ENCODE results near the gene GPC5. TPM values are rescaled to one million over a fixed set of nuclear protein-coding genes. Genes with fewer than 3 reads are reported as not detected.

GPC5 gene
- total RNA-seq, 1 donor from 2014 or later: 0.07 TPM

DNA sequence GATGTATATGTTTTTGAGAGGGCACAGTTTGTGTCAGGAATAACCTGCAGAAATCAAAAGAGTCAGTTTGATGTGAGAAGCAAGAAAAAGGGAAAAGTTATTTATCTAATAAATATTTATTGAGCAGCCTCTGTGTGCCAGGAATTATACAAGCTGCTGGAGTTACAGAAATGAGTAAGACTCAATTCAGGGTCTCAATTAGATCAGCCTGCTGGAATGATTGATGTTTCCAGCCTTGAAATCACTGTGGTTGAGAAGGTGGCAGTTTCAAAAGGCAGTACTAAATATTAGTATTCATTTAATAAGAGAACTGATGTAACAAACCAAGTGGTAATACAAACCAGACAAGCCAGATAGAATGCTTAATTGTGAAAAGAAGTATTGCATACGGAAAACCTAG is 1045.8 kb downstream of the GPC5 start:
- Histone ChIP-seq H3K4me3 (no peak overlapping the region), H3K79me2 (ENCODE audit: low read depth) (no peaks in the 10 kb centered on the region), H2AFZ (replicated peaks) (no peak overlapping the region), H3K9ac (no peak overlapping the region), H3K4me1 (no peaks in the 10 kb centered on the region), H3K9me3 (ENCODE audit: low read depth) (no peaks in the 10 kb centered on the region), H4K20me1 (ENCODE audit: low read depth) (no peaks in the 10 kb centered on the region), H3K4me2 (no peak overlapping the region), H3K36me3 (no peaks in the 10 kb centered on the region), H3F3A (ENCODE audit: low read depth) (no peaks in the 10 kb centered on the region), H3K27me3 (no peaks in the 10 kb centered on the region), H3K27ac (no peak overlapping the region)
- no peak for DNase-seq (ENCODE audit: low spot score)
- Mint-ChIP-seq H3K4me1 (peaks cover 2% of the 10 kb centered on the region), H3K9me3 (no peaks in the 10 kb centered on the region), H3K36me3 (no peaks in the 10 kb centered on the region), H3K27ac (no peak overlapping the region), H3K4me3 (no peak overlapping the region), H3K27me3 (ENCODE audit: insufficient read depth, low read depth) (peaks cover 3% of the 10 kb centered on the region)
- TF ChIP-seq, protein P1, sequence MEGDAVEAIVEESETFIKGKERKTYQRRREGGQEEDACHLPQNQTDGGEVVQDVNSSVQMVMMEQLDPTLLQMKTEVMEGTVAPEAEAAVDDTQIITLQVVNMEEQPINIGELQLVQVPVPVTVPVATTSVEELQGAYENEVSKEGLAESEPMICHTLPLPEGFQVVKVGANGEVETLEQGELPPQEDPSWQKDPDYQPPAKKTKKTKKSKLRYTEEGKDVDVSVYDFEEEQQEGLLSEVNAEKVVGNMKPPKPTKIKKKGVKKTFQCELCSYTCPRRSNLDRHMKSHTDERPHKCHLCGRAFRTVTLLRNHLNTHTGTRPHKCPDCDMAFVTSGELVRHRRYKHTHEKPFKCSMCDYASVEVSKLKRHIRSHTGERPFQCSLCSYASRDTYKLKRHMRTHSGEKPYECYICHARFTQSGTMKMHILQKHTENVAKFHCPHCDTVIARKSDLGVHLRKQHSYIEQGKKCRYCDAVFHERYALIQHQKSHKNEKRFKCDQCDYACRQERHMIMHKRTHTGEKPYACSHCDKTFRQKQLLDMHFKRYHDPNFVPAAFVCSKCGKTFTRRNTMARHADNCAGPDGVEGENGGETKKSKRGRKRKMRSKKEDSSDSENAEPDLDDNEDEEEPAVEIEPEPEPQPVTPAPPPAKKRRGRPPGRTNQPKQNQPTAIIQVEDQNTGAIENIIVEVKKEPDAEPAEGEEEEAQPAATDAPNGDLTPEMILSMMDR (IDR thresholded peaks at IDR 0.05): no peak
- TF ChIP-seq EZH2 (IDR thresholded peaks at IDR 0.05) (no peak), EZH2phosphoT487 (IDR thresholded peaks at IDR 0.05) (no peak)

DNA sequence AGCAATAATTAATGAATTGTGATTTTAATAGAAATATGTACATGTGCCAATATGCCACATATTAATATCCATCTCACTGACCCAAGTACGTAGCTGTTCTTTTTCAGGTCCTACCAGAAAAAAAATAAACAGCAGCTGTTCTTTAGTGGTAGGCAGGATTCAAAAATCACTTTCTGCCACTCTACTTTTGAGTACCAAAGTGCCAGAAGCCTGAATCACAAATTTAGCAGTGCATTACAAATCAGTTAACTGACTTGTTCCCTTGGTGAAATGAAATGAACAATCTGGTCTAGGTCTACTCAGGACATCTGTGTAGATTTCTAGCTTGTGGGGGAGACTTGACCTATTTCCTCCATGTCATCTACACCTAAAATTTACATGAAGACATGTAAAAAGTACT is 1052.6 kb downstream of the GPC5 start:
- Histone ChIP-seq H3F3A (ENCODE audit: low read depth) (no peaks in the 10 kb centered on the region), H3K9me3 (ENCODE audit: low read depth) (no peaks in the 10 kb centered on the region), H3K4me3 (no peak overlapping the region), H3K27me3 (no peaks in the 10 kb centered on the region), H3K27ac (no peak overlapping the region), H3K36me3 (no peaks in the 10 kb centered on the region), H3K4me1 (no peaks in the 10 kb centered on the region), H4K20me1 (ENCODE audit: low read depth) (no peaks in the 10 kb centered on the region), H2AFZ (replicated peaks) (no peak overlapping the region), H3K4me2 (no peak overlapping the region), H3K9ac (no peak overlapping the region), H3K79me2 (ENCODE audit: low read depth) (no peaks in the 10 kb centered on the region)
- H3K4me1 Mint-ChIP-seq: peaks cover 2% of the 10 kb centered on the region
- no peak overlapping the region for H3K27ac Mint-ChIP-seq
- TF ChIP-seq EZH2 (IDR thresholded peaks at IDR 0.05) (no peak), EZH2phosphoT487 (IDR thresholded peaks at IDR 0.05) (no peak)
- TF ChIP-seq, protein P1 (IDR thresholded peaks at IDR 0.05): no peak
- no peak for DNase-seq (ENCODE audit: low spot score)
- H3K4me3 Mint-ChIP-seq: no peak overlapping the region
- H3K36me3 Mint-ChIP-seq: no peaks in the 10 kb centered on the region
- H3K27me3 Mint-ChIP-seq (ENCODE audit: insufficient read depth, low read depth): peaks cover 2% of the 10 kb centered on the region
- no peaks in the 10 kb centered on the region for H3K9me3 Mint-ChIP-seq

DNA sequence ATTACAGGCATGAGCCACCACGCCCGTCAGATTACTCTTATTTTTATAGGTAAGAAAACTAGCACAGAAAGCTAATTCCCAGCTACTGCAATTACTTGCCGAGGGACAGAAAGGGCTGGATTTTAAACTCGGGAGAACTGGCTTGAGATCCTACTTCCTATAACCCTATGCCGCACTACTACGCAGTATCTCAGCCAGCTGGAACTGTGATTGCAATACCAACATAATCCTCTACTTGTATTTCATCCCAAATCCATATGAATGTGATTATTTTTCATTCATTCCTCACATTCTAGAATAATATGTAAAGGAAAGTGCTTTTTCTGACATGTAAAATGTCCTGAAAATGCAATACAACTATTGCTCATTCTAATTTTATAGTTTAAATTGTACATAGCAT is 1054.4 kb downstream of the GPC5 start:
- no peaks in the 10 kb centered on the region for H3F3A ChIP-seq (ENCODE audit: low read depth)
- Mint-ChIP-seq H3K36me3 (no peaks in the 10 kb centered on the region), H3K4me1 (peaks cover 2% of the 10 kb centered on the region), H3K9me3 (no peaks in the 10 kb centered on the region), H3K4me3 (no peak overlapping the region), H3K27ac (no peak overlapping the region), H3K27me3 (ENCODE audit: insufficient read depth, low read depth) (peaks cover 2% of the 10 kb centered on the region)
- H3K9ac ChIP-seq: no peak overlapping the region
- H3K4me2 ChIP-seq: no peak overlapping the region
- H3K9me3 ChIP-seq (ENCODE audit: low read depth): no peaks in the 10 kb centered on the region
- DNase-seq (ENCODE audit: low spot score): no peak
- no peaks in the 10 kb centered on the region for H3K79me2 ChIP-seq (ENCODE audit: low read depth)
- no peak overlapping the region for H3K27ac ChIP-seq
- H3K36me3 ChIP-seq: no peaks in the 10 kb centered on the region
- TF ChIP-seq EZH2phosphoT487 (IDR thresholded peaks at IDR 0.05) (no peak), EZH2 (IDR thresholded peaks at IDR 0.05) (no peak)
- TF ChIP-seq, protein P1 (IDR thresholded peaks at IDR 0.05): no peak
- no peaks in the 10 kb centered on the region for H3K27me3 ChIP-seq
- no peak overlapping the region for H3K4me3 ChIP-seq
- no peaks in the 10 kb centered on the region for H4K20me1 ChIP-seq (ENCODE audit: low read depth)
- H3K4me1 ChIP-seq: no peaks in the 10 kb centered on the region
- H2AFZ ChIP-seq (replicated peaks): no peak overlapping the region
